Stomach (tissue), 9 donors: Measurements from ENCODE around the gene SLC30A5. TPM values are rescaled to one million over a fixed set of nuclear protein-coding genes. Genes with fewer than 3 reads are reported as not detected.
"Not testable (repeated sequence)": the region's sequence is repeated elsewhere in the genome, so short reads cannot be mapped to it uniquely, and the experiment has no call there.

Source experiments
- DNase-seq, 2 donors: peaks; one replicate each; pipeline versions ENCODE4 v3.0.0 to v3.0.0-alpha.2; 2013 to 2019
- H3K27ac ChIP-seq, 5 donors: fragments of 200-600 bp in 4 of 5; sonication (generic) in 4 of 5; one replicate each; pipeline ENCODE4 v1.5.1; 2013 to 2019; ENCODE audit warnings: mild to moderate bottlenecking in 1 of 5, moderate library complexity in 1 of 5
- H3K27me3 ChIP-seq, 3 donors: fragments of 200-600 bp; sonication (generic); one replicate each; pipeline ENCODE4 v1.5.1; 2017 to 2019; ENCODE audit warnings: mixed run types in 1 of 3
- H3K36me3 ChIP-seq, 4 donors: fragments of 200-600 bp; sonication (generic); 1 replicate in 3 of 4; 2 replicates in 1 of 4; pipeline ENCODE4 v1.5.1; 2016 to 2019
- H3K4me1 ChIP-seq, 4 donors: fragments of 200-600 bp; sonication (generic); one replicate each; pipeline ENCODE4 v1.5.1; 2016 to 2019
- H3K4me3 ChIP-seq, 4 donors: fragments of 200-600 bp; sonication (generic) in 3 of 4; one replicate each; pipeline ENCODE4 v1.5.1; 2016 to 2019; ENCODE audit warnings: mild to moderate bottlenecking in 1 of 4
- H3K9me3 ChIP-seq, 4 donors: fragments of 200-600 bp; sonication (generic); one replicate each; pipeline ENCODE4 v1.5.1; 2016 to 2019
- EP300 ChIP-seq: sonication (generic); formaldehyde crosslinking; IDR thresholded peaks from one replicate; pipeline ENCODE4 v1.6.1; 2017; ENCODE audit warnings: antibody characterized with exemption
- POLR2A ChIP-seq, 4 donors: fragments of 450-650 bp; IDR thresholded peaks; one replicate each; pipeline ENCODE4 v1.6.1; 2016; ENCODE audit warnings: antibody characterized with exemption in 4 of 4, control low read depth in 2 of 4, mild to moderate bottlenecking in 1 of 4, moderate library complexity in 1 of 4
- POLR2AphosphoS5 ChIP-seq, 3 donors: sonication (generic); formaldehyde crosslinking; IDR thresholded peaks; one replicate each; pipeline ENCODE4 v1.6.1; 2016; ENCODE audit warnings: antibody characterized with exemption in 3 of 3
- WGBS, 5 donors: extraction: QIAGEN DNeasy Blood & Tissue Kit in 3 of 5; methylation state at CpG; one replicate each; pipeline versions ENCODE4 v1.1.5 to v1.1.7; 2013 to 2018; 5-methylcytosine and 5-hydroxymethylcytosine counted together
- intact Hi-C: fragments of 100-400 bp; cut with DNase I; formaldehyde crosslinking; loops from one replicate; pipeline ENCODE4 v1.15.1; 2023; ENCODE audit warnings: low total_unique reads
- polyA plus RNA-seq, 3 donors: library from polyadenylated mRNA; stranded (reverse); fragments of 200-250 nt; gene quantifications; one replicate each; pipeline ENCODE4 v1.2.3, GENCODE V29; 2013
- total RNA-seq, 5 donors: library from RNA; depleted of rRNA; stranded (reverse); fragments of >200 nt; gene quantifications; one replicate each; pipeline versions ENCODE4 v1.1.0 to v1.2.3, GENCODE V29; 2014 to 2016
- TF ChIP-seq, protein P1 (sequence below), 7 experiments: fragments of 450-650 bp in 4 of 7; fragments of 200-600 bp in 3 of 7; sonication (generic) in 3 of 7; IDR thresholded peaks; one replicate each; pipeline ENCODE4 v1.5.1; 2016 to 2019; ENCODE audit warnings: antibody characterized with exemption in 7 of 7, control low read depth in 2 of 7, mild to moderate bottlenecking in 1 of 7
- donor health status: healthy with polysubstance abuse.
- donor health status: Bipolar disorder and iron deficiency.
- donor health status: healthy.

SLC30A5 gene
- total and polyA plus RNA-seq, 8 donors = 9.3 to 67.6 (median 41.2) TPM

DNA sequence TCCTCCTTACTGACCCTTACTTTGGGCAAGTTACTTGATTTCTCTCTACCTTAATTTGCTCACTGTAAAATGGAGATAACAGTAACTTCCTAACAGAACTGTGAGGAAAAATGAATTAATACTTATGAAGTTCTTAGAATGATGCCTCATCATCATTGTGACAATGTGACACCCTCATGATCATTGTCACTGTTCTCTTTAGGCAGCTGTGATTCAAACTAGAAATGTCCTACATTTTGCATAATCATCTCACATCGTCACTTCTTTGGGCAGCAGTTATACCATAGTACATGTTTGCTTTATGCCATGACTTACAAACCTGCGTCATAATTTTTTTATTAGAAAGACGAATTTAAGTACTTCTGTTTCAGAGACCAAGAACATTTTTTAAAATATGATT is 9.7 kb downstream of the SLC30A5 start:
- DNase-seq = no peak
- H3K9me3 ChIP-seq = no peaks in the 10 kb centered on the region
- no peaks in the 10 kb centered on the region for H3K27me3 ChIP-seq
- TF ChIP-seq POLR2AphosphoS5 (IDR thresholded peaks at IDR 0.05) (no peak), EP300 (no peak), POLR2A (IDR thresholded peaks at IDR 0.05) (no peak)
- TF ChIP-seq, protein P1, sequence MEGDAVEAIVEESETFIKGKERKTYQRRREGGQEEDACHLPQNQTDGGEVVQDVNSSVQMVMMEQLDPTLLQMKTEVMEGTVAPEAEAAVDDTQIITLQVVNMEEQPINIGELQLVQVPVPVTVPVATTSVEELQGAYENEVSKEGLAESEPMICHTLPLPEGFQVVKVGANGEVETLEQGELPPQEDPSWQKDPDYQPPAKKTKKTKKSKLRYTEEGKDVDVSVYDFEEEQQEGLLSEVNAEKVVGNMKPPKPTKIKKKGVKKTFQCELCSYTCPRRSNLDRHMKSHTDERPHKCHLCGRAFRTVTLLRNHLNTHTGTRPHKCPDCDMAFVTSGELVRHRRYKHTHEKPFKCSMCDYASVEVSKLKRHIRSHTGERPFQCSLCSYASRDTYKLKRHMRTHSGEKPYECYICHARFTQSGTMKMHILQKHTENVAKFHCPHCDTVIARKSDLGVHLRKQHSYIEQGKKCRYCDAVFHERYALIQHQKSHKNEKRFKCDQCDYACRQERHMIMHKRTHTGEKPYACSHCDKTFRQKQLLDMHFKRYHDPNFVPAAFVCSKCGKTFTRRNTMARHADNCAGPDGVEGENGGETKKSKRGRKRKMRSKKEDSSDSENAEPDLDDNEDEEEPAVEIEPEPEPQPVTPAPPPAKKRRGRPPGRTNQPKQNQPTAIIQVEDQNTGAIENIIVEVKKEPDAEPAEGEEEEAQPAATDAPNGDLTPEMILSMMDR (IDR thresholded peaks at IDR 0.05) = no peak
- no peak overlapping the region for H3K4me3 ChIP-seq
- whole genome bisulfite sequencing, 5 donors = 66 to 85% (median 79%) methylated on average over 3 of the region's 3 CpGs
- H3K36me3 ChIP-seq = peaks cover 34 to 90% (median 82%) of the 10 kb centered on the region in 4 donors
- intact Hi-C loops = no loop called here
- H3K27ac ChIP-seq = no peak overlapping the region
- peaks cover 0 to 20% (median 9%) of the 10 kb centered on the region in 4 donors for H3K4me1 ChIP-seq

DNA sequence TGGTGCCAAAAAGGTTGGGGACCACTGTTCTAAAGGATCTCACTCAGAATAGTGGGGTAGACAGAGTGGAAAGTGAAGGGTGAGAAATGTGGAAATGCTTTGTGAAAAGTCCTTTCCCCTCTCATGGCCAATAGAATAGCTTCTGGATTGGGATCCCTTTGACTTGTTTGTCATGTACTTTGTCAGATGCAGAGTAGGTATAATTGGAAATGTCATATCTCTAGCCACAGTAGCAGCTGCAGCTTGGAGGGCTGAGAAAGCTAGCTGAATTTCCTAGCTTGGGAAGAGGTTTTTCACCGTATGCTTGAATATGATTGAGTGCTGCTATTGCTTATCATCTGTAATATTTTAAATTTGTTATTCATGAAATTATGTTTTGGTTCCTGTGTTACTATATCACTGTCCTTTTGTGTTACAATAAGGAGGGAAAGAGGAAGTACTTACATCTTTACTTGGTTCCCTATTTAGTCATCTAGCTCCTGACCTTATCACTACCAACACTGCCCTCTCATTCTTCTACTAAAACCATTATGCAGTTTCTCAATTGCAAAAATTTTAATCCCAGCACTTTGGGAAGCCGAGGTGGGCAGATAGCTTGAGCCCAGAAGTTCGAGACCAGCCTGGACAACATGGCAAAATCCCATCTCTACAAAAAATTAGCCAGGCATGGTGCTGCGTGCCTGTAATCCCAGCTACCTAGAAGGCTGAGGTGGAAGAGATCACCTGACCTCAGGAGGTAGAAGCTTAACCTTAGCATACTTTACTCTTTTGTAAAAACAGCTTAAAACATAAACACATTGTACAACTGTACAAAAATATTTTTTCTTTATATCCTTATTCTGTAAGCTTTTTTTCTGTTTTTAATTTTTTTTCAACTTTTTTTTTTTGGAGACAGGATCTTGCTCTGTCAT is 12.4 kb downstream of the SLC30A5 start:
- H3K4me3 ChIP-seq = no peak overlapping the region
- intact Hi-C loops = no loop called here
- 76 to 90% (median 88%) methylated on average over 4 of the region's 4 CpGs for WGBS, 5 donors
- H3K9me3 ChIP-seq = no peaks in the 10 kb centered on the region
- DNase-seq = no peak
- H3K27me3 ChIP-seq = no peaks in the 10 kb centered on the region
- H3K27ac ChIP-seq = no peak overlapping the region
- TF ChIP-seq EP300 = no peak
- TF ChIP-seq, protein P1 (IDR thresholded peaks at IDR 0.05) = no peak
- no peak for TF ChIP-seq POLR2A (IDR thresholded peaks at IDR 0.05)
- TF ChIP-seq POLR2AphosphoS5 (IDR thresholded peaks at IDR 0.05) = no peak
- H3K36me3 ChIP-seq = peaks cover 52 to 99% (median 96%) of the 10 kb centered on the region in 4 donors
- peaks cover 0 to 5% (median 0%) of the 10 kb centered on the region in 4 donors for H3K4me1 ChIP-seq

DNA sequence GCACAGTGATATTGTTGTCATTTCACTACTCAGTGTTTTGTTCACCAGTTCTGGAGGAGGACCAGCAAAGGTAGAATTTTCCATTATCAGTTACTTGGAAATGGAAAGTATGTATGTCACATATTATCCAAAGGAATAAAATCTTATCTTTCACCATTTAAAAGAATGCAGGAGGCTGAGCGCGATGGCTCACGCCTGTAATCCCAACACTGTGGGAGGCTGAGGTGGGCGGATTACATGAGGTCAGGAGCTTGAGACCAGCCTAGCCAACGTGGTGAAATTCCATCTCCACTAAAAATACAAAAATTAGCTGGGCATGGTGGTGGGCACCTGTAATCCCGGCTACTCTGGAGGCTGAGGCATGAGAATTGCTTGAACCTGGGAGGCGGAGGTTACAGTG is 14.6 kb downstream of the SLC30A5 start:
- 92 to 99% (median 97%) methylated on average over 7 of the region's 7 CpGs for WGBS, 5 donors
- H3K4me3 ChIP-seq, H3K27me3 ChIP-seq, H3K4me1 ChIP-seq, H3K27ac ChIP-seq, DNase-seq, H3K9me3 ChIP-seq, intact Hi-C loops: not testable (repeated sequence)
- peaks cover 53 to 100% (median 98%) of the 10 kb centered on the region in 4 donors for H3K36me3 ChIP-seq

DNA sequence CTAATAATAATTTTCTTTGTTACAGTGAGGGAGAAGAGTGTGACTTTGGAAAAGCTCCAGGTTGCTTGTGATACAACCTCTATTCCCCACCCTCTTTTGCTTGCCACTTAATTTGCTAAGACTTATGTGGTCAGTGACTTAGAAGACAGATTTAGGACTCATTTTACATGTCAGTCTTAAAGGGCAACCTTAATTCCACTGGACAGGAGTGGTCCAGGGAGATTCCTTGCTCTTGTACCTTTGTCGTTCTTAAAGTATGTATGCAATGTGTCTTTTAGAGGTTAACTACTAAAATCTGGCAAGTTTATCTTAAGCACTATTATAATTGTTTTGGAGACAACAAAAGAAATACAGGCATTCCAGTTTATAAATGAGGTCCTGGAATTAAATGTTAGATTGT is 20.0 kb downstream of the SLC30A5 start:
- H3K36me3 ChIP-seq = peaks cover 50 to 98% (median 96%) of the 10 kb centered on the region in 4 donors
- intact Hi-C loops = no loop called here

More for the DNA sequence above, 20.0 kb downstream of the SLC30A5 start:
- Histone ChIP-seq H3K27me3 (no peaks in the 10 kb centered on the region), H3K9me3 (no peaks in the 10 kb centered on the region), H3K27ac (no peak overlapping the region), H3K4me3 (no peak overlapping the region), H3K4me1 (no peaks in the 10 kb centered on the region)
- no peak for TF ChIP-seq POLR2AphosphoS5 (IDR thresholded peaks at IDR 0.05)
- no peak for TF ChIP-seq POLR2A (IDR thresholded peaks at IDR 0.05)
- no peak for TF ChIP-seq EP300
- TF ChIP-seq, protein P1 (IDR thresholded peaks at IDR 0.05) = no peak
- no peak for DNase-seq
- 91 to 100% (median 100%) methylated on average over 1 of the region's 1 CpG for WGBS, 5 donors
